Neuron (in vitro differentiated cells): ENCODE measurements around the gene HHAT.

Experiments
- H2AFZ ChIP-seq: one replicate; pipeline ENCODE4 v1.6.1; 2013; ENCODE audit warnings: low read depth, mild to moderate bottlenecking, inconsistent platforms, low read length, moderate library complexity
- H3K27me3 ChIP-seq: one replicate; pipeline ENCODE4 v1.6.1; 2013; ENCODE audit warnings: low read length; ENCODE audit not compliant: insufficient read depth
- H3K36me3 ChIP-seq: one replicate; pipeline ENCODE4 v1.6.1; 2013; ENCODE audit warnings: low read length; ENCODE audit not compliant: insufficient read depth
- H3K4me1 ChIP-seq: one replicate; pipeline ENCODE4 v1.6.1; 2013; ENCODE audit warnings: low read length; ENCODE audit not compliant: insufficient read depth
- H3K4me3 ChIP-seq: 2 replicates; pipeline ENCODE4 v1.5.1; 2013; ENCODE audit warnings: mild to moderate bottlenecking, low read length, moderate library complexity
- H3K9me3 ChIP-seq: one replicate; pipeline ENCODE4 v1.6.1; 2013; ENCODE audit warnings: low read length

The HHAT gene

DNA sequence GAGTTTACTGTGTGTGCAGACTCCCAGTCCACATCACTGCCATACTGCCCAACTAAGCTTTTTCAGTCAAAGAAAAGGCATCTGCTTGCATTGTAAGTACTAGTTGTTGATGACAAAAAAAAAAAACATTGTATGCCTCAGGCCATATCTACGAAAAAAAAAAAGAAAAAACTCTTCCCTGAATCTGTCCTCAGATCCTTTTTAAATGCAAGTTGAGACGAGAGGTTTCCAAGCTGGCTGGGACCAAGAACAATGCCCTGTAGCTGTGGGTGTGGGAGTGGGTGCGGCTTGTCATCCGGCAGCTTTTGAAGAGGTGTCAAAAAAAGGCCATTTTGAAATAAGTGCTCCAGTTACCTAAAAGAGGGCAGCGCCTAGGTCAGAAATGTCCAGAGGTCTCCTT is 29.2 kb upstream of the HHAT start:
- no peaks in the 10 kb centered on the region for H3K36me3 ChIP-seq
- peaks cover 14% of the 10 kb centered on the region for H3K4me1 ChIP-seq
- H3K9me3 ChIP-seq, result no peaks in the 10 kb centered on the region
- H2AFZ ChIP-seq, result no peak overlapping the region
- peaks cover 20% of the 10 kb centered on the region for H3K27me3 ChIP-seq
- no peak overlapping the region for H3K4me3 ChIP-seq

DNA sequence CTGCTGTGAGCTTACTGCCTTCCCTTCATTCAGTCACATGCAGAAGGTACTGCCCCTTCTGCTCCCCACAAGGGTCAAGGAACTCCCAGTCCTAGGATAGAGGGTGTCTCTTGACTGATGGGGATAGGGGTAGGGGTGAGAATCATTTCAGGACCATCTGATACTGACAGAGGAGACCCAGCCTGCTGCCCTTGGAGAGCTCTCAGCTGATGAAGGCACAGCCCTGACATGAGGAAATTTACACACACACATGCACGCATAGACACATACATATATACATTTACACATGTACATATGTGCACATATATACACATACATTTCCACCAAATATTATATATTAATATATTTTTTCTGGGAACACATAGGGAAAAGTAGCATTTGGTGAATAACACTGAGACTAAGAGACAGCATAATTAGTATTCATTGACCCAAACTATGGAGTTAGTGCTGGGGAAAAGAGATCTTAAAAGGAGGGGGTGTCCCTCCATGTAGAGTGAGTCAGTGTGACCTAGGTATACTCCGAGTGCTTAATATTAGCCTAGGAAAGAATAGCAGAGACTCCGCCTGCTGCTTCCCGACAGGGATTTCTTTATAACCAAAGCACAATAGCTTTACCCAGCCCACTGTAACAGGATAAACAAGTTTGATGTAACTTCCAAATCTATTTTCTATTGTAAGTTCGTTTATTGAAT is 27.6 kb upstream of the HHAT start:
- H3K4me1 ChIP-seq, result peaks cover 6% of the 10 kb centered on the region
- H3K27me3 ChIP-seq, result peaks cover 17% of the 10 kb centered on the region
- no peaks in the 10 kb centered on the region for H3K36me3 ChIP-seq
- no peak overlapping the region for H3K4me3 ChIP-seq
- no peak overlapping the region for H2AFZ ChIP-seq
- H3K9me3 ChIP-seq, result no peaks in the 10 kb centered on the region

DNA sequence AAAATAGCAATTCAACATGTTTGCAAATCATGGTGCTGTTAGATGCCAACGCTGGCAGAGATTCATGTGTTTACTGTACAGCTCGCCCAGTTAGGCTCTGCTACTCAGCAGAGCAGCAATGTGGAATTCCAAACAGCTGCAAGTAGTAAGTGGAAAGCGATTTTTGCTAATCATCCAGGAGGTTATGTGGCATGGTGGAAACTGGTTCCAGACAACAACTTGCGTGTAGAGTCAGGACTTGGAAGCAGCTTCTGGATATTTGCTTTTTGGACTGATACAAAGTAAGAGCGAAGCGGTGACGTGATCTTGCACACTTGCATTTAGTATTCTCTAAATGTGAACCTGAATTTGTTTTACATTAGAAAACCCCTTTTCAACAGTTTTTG is 27.1 kb upstream of the HHAT start:
- peaks cover 16% of the 10 kb centered on the region for H3K27me3 ChIP-seq
- H3K4me3 ChIP-seq, result no peak overlapping the region
- peaks cover 6% of the 10 kb centered on the region for H3K4me1 ChIP-seq
- no peak overlapping the region for H2AFZ ChIP-seq
- no peaks in the 10 kb centered on the region for H3K36me3 ChIP-seq
- no peaks in the 10 kb centered on the region for H3K9me3 ChIP-seq

DNA sequence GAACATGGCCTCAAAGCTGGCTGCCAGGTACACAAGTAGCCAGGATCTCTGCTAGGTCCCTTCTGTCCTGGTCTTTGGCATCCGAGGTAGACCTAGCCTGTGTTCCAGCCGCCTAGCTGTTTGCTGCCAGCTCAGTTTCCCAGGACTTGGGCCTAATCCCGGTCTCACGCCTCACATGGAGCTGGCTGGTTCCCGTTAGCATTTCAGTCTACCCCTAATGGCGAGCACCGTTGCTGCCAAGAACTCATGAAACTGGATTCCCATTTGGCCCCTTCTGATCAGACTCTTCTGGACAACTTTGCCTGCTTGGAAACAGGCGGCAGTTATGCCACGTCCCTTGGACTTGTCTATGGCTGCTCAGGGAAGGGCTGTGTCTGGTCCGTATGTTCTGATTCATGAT is 26.2 kb upstream of the HHAT start:
- Histone ChIP-seq H3K36me3 (no peaks in the 10 kb centered on the region), H3K4me3 (no peak overlapping the region), H3K27me3 (peaks cover 12% of the 10 kb centered on the region), H2AFZ (no peak overlapping the region), H3K9me3 (no peaks in the 10 kb centered on the region), H3K4me1 (peaks cover 6% of the 10 kb centered on the region)

DNA sequence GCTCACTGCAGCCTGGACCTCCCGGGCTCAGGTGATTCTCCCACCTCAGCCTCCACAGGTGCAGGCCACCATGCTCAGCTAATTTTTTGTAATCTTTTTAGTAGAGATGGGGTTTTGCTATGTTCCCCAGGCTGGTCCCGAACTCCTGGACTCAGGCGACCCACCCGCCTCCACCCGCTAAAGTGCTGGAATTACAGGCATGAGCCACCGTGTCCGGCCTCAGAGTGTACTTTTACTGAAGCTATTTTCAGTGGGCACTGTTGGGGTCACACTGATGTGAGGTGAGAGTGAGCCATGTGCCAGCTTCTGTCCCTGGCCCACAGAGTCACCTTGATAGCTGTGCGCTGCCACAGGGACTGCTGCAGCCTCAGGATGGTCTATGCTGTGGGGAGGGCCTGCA is 25.3 kb upstream of the HHAT start:
- Histone ChIP-seq H2AFZ (no peak overlapping the region), H3K36me3 (no peaks in the 10 kb centered on the region), H3K4me1 (peaks cover 6% of the 10 kb centered on the region), H3K4me3 (no peak overlapping the region), H3K9me3 (no peaks in the 10 kb centered on the region), H3K27me3 (peaks cover 12% of the 10 kb centered on the region)

DNA sequence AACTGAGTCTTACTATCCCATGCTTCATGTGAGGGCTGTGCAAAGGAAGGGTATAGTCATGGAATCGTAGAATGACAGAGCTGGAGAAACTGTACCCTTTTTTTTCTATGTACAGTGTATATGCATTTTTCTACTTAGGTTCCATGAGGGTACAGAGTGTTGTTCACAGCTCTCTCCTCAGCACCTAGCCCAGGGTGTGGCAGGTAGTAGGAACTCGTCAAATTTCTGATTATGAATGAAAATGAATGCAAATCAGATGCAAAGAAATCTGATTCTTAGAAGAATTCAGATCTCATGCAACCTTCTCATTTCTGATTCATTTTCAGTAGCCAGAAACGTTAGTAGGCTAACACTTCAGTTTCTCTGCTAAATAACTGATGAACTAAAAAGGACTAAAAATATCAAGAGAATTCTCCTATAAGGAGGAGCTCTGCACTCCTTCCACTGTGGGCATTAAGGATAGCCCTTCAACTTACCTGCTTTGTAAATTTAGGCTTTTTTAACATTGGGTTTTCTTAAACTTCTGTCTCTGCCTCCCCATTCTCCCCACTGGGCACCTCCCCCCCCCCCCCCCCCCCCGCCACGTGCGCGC is 18.0 kb upstream of the HHAT start:
- Histone ChIP-seq H3K27me3 (no peaks in the 10 kb centered on the region), H3K9me3 (no peaks in the 10 kb centered on the region), H3K36me3 (no peaks in the 10 kb centered on the region), H2AFZ (no peak overlapping the region), H3K4me3 (peak overlapping the region; percentile 27), H3K4me1 (peaks cover 8% of the 10 kb centered on the region)

DNA sequence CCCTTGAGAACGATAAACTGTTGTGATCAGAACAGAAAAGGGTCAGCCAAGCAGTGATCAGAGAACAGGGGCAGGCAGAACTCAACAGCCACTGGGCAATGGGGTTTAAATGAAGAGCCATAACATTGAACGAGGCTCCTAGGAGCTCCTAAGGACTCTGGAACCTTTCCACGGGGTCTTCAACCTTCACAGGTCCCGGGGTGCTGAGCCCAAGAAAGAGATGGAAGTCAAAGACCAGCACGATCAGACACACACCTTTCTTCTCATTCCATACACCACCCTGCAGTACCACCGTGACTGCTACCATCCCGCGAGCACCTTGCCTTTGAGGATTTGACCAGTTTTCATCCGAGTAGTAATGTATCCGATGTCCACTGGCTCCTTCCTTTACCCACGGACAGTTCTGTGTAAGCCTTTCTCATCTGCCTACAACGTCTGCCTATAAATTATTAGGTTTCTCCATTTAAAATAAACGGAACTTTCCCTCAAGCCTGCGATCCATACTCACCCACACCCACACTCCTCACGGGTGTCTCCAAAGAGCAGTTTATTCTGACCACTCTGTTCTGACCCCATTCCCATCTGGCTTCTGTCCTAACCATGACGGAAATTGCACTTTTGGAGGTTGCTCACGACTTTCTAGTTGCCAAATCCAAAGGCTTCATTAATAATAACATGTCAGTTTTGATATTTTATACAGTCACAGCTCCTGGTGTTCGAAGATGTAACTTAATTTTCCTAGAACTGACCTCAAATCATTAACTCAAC is 16.8 kb upstream of the HHAT start:
- Histone ChIP-seq H3K36me3 (no peaks in the 10 kb centered on the region), H3K4me3 (peak overlapping the region; percentile 48), H3K9me3 (no peaks in the 10 kb centered on the region)

DNA sequence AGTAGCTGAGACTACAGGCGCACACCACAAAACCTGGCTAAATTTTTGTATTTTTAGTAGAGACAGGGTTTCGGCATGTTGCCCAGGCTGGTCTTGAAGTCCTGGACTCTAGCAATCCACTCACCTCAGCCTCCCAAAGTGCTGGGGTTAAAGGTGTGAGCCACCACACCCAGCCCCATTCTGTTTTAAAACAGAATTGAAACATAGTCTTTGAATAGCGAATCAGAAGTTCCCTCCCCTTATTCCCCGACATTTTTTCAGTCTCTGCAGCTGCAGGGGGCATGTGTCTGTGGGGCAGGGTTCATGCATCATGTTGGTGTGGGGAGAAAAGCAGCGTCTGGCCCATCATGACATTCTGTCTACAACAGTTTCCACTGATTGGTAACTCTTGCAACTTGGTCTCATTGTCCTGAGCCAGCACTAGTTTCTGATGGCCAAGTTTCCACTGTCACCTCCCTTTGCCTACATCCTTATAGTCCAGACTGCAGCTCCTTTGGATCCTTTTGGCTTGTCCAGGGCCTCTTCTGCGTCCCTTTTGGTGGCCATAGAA is 15.6 kb upstream of the HHAT start:
- no peak overlapping the region for H3K4me3 ChIP-seq

More for the DNA sequence above, 16.8 kb upstream of the HHAT start:
- Histone ChIP-seq H3K4me1 (peaks cover 8% of the 10 kb centered on the region), H3K27me3 (peaks cover 2% of the 10 kb centered on the region), H2AFZ (peak overlapping the region; percentile 96)

DNA sequence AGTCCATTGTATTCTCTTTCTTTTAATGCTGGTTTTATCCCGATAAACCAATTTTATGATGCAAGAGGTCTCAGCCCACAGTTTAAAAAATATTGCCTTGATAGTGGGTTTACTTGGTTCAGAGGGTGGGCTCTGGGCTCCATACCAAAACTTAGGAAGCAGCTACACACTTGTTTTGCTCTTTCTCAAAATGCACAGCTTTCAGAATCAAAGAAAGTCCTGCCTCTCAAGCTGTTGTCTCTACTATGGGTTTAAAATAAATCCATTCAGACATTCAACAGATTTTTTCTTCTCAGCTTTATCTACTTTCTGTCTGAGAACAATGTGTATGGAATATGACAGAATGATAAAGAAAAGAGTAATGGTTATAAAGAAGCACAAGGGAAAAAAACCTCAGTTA is 14.8 kb upstream of the HHAT start:
- Histone ChIP-seq H3K36me3 (no peaks in the 10 kb centered on the region), H3K27me3 (peaks cover 2% of the 10 kb centered on the region), H3K4me1 (peaks cover 8% of the 10 kb centered on the region), H2AFZ (no peak overlapping the region), H3K9me3 (no peaks in the 10 kb centered on the region), H3K4me3 (no peak overlapping the region)

More for the DNA sequence above, 15.6 kb upstream of the HHAT start:
- H3K4me1 ChIP-seq, result peaks cover 8% of the 10 kb centered on the region
- no peaks in the 10 kb centered on the region for H3K9me3 ChIP-seq
- H3K27me3 ChIP-seq, result peaks cover 2% of the 10 kb centered on the region
- H2AFZ ChIP-seq, result no peak overlapping the region
- H3K36me3 ChIP-seq, result no peaks in the 10 kb centered on the region

DNA sequence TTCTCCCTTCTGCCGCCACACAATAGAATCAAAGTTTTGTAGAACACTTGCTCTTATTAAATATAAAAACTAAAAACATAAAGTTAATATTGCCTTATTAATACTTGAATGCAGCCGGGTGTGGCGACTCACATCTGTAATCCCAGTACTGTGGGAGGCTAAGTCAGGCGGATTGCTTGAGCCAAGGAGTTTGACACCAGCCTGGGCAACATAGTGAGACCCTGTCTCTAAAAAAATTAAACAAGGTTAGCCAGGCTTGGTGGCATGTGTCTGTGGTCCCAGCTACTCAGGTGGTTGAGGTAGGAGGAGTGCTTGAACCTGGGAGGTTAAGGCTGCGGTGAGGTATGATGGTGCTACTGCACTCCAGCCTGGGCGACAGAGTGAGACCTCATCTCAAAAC is 13.2 kb upstream of the HHAT start:
- no peak overlapping the region for H3K4me3 ChIP-seq
- H3K36me3 ChIP-seq, result no peaks in the 10 kb centered on the region
- no peaks in the 10 kb centered on the region for H3K9me3 ChIP-seq
- peaks cover 7% of the 10 kb centered on the region for H3K4me1 ChIP-seq
- peaks cover 2% of the 10 kb centered on the region for H3K27me3 ChIP-seq
- H2AFZ ChIP-seq, result no peak overlapping the region

DNA sequence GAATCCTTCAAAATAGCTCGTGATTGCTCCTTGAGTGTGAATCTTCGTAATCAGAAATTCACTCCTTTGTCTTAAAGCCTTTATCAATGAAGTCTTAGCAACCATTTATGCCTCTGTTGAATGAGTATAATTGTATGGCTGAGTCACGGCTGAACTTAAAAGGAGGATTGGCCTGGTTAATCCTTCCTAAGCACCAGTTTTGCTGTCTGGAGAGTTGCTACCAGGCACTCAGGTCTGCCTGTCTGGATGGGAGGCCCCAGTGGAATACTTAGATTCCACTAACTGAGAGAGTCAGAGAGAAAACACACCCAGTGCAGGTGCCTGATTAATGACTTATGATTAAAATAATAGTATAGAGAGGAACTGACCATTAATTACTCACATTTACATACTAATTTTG is 7.6 kb upstream of the HHAT start:
- H3K4me3 ChIP-seq, result no peak overlapping the region
- H3K9me3 ChIP-seq, result no peaks in the 10 kb centered on the region
- H3K36me3 ChIP-seq, result no peaks in the 10 kb centered on the region
- H3K4me1 ChIP-seq, result no peaks in the 10 kb centered on the region
- H2AFZ ChIP-seq, result no peak overlapping the region
- H3K27me3 ChIP-seq, result peaks cover 2% of the 10 kb centered on the region

DNA sequence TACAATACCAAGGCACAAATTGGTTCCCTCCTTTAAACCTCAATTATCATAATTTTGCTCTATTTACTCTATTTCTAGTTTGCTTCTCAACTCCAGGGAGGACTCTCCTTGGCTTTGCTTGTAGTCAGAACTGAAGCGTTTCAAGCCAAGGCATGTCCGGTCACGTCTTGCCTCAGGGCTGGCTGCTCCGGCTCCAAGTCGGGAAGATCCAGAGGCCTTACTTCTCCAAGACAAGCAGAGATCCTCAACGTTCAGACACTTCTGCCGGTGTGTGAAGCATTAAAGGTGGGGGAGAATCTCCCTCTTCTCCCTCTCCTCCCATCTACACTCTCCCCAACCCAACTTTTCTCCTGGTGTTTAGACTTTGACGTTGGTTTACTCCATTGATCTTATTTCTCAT is 7.2 kb upstream of the HHAT start:
- H3K4me3 ChIP-seq, result no peak overlapping the region
- H2AFZ ChIP-seq, result no peak overlapping the region
- H3K27me3 ChIP-seq, result no peaks in the 10 kb centered on the region
- no peaks in the 10 kb centered on the region for H3K9me3 ChIP-seq
- no peaks in the 10 kb centered on the region for H3K4me1 ChIP-seq
- H3K36me3 ChIP-seq, result no peaks in the 10 kb centered on the region

DNA sequence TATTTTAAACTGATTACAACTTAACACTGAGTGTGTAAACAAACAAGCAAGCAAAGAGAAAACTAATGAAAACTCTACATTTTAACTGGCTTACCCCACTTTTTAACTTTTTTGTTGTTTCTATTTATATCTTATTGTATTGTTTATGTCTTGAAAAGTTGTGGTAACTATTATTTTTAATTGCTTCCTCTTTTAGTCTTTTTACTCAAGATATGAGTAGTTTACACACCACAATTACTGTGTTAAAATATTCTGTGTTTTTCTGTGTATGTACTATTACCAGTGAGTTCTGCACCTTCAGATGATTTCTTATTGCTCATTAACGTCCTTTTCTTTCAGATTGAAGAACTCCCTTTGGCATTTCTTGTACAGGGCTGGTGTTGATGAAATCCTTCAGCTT is 4.7 kb upstream of the HHAT start:
- Histone ChIP-seq H3K36me3 (no peaks in the 10 kb centered on the region), H3K4me1 (no peaks in the 10 kb centered on the region), H3K4me3 (no peak overlapping the region), H2AFZ (no peak overlapping the region), H3K27me3 (no peaks in the 10 kb centered on the region), H3K9me3 (no peaks in the 10 kb centered on the region)
